Ishikawa (cell line): Measurements from ENCODE around the gene TAF4.

Experiments used
- CEBPB ChIP-seq: IDR thresholded peaks from 2 replicates; pipeline ENCODE4 v1.6.1; 2012
- CREB1 ChIP-seq: IDR thresholded peaks from 2 replicates; pipeline ENCODE4 v1.6.1; 2012; ENCODE audit warnings: low read depth
- EGR1 ChIP-seq: IDR thresholded peaks from 2 replicates; pipeline ENCODE4 v1.6.1; 2012
- EP300 ChIP-seq: IDR thresholded peaks from 2 replicates; pipeline ENCODE4 v1.6.1; 2012; ENCODE audit warnings: borderline replicate concordance
- FOXM1 ChIP-seq: IDR thresholded peaks from 2 replicates; pipeline ENCODE4 v1.6.1; 2012; ENCODE audit warnings: low read depth, borderline replicate concordance
- MAX ChIP-seq: IDR thresholded peaks from 2 replicates; pipeline ENCODE4 v1.6.1; 2012
- NFIC ChIP-seq: IDR thresholded peaks from 2 replicates; pipeline ENCODE4 v1.6.1; 2012
- RAD21 ChIP-seq: IDR thresholded peaks from 2 replicates; pipeline ENCODE4 v1.6.1; 2012; ENCODE audit warnings: low read depth
- REST ChIP-seq: IDR thresholded peaks from 2 replicates; pipeline ENCODE4 v1.6.1; 2012; ENCODE audit warnings: low read depth, mild to moderate bottlenecking
- TAF1 ChIP-seq: IDR thresholded peaks from 2 replicates; pipeline ENCODE4 v1.6.1; 2012; ENCODE audit warnings: low read depth, mild to moderate bottlenecking
- TCF12 ChIP-seq: IDR thresholded peaks from 2 replicates; pipeline ENCODE4 v1.6.1; 2012; ENCODE audit warnings: low read depth
- TEAD4 ChIP-seq: IDR thresholded peaks from 2 replicates; pipeline ENCODE4 v1.6.1; 2012
- USF1 ChIP-seq: IDR thresholded peaks from 2 replicates; pipeline ENCODE4 v1.6.1; 2012
- YY1 ChIP-seq: IDR thresholded peaks from 2 replicates; pipeline ENCODE4 v1.6.1; 2012; ENCODE audit warnings: low read depth
- ZBTB7A ChIP-seq: IDR thresholded peaks from 2 replicates; pipeline ENCODE4 v1.6.1; 2012; ENCODE audit warnings: low read depth

The TAF4 gene

GRCh38 chr20:61965606-61966491, 99.8 kb downstream of the TAF4 start:
- TF ChIP-seq USF1 = peak; percentile 44; the same call in 1 of the 2 replicates
- no peak for TF ChIP-seq CREB1
- no peak for TF ChIP-seq YY1

GRCh38 chr20:61964675-61965605, 100.7 kb downstream of the TAF4 start:
- TF ChIP-seq REST = no peak
- TF ChIP-seq NFIC = no peak
- no peak for TF ChIP-seq ZBTB7A
- no peak for TF ChIP-seq USF1
- no peak for TF ChIP-seq MAX
- no peak for TF ChIP-seq TCF12
- TF ChIP-seq TEAD4 = no peak
- no peak for TF ChIP-seq CEBPB
- TF ChIP-seq TAF1 = no peak
- no peak for TF ChIP-seq FOXM1
- TF ChIP-seq EGR1 = no peak
- TF ChIP-seq RAD21 = no peak
- TF ChIP-seq YY1 = no peak
- no peak for TF ChIP-seq EP300
- TF ChIP-seq CREB1 = no peak

GRCh38 chr20:61963885-61964674, 101.6 kb downstream of the TAF4 start:
- TF ChIP-seq ZBTB7A = no peak
- no peak for TF ChIP-seq CREB1
- TF ChIP-seq EGR1 = no peak

GRCh38 chr20:61963149-61963548, 102.5 kb downstream of the TAF4 start:
- TF ChIP-seq NFIC = no peak
- TF ChIP-seq FOXM1 = no peak
- TF ChIP-seq TEAD4 = no peak
- no peak for TF ChIP-seq REST
- no peak for TF ChIP-seq CREB1
- no peak for TF ChIP-seq USF1
- no peak for TF ChIP-seq TCF12
- TF ChIP-seq YY1 = no peak
- TF ChIP-seq CEBPB = no peak
- no peak for TF ChIP-seq ZBTB7A
- TF ChIP-seq RAD21 = no peak
- TF ChIP-seq TAF1 = no peak
- no peak for TF ChIP-seq MAX
- no peak for TF ChIP-seq EGR1
- TF ChIP-seq EP300 = no peak
